Skeletal muscle tissue (tissue), 4 donors: ENCODE data around the gene ROGDI. TPM values are rescaled to one million over a fixed set of nuclear protein-coding genes. Genes with fewer than 3 reads are reported as not detected.

Source experiments
- H3K27ac ChIP-seq: one replicate; pipeline ENCODE4 v1.7.0; 2013; ENCODE audit warnings: mild to moderate bottlenecking, low read depth, low read length, inconsistent platforms
- H3K27me3 ChIP-seq, 3 donors: one replicate each; pipeline ENCODE4 v1.7.0; 2013; ENCODE audit warnings: low read length in 3 of 3; ENCODE audit not compliant: control insufficient read depth in 3 of 3, insufficient read depth in 3 of 3
- H3K36me3 ChIP-seq, 3 donors: one replicate each; pipeline ENCODE4 v1.7.0; 2013; ENCODE audit warnings: low read length in 3 of 3; ENCODE audit not compliant: control insufficient read depth in 3 of 3, insufficient read depth in 3 of 3
- H3K4me1 ChIP-seq, 3 donors: one replicate each; pipeline ENCODE4 v1.7.0; 2013; ENCODE audit warnings: low read length in 3 of 3, mild to moderate bottlenecking in 3 of 3; ENCODE audit not compliant: control insufficient read depth in 3 of 3, insufficient read depth in 3 of 3
- H3K4me3 ChIP-seq, 3 donors: one replicate each; pipeline ENCODE4 v1.7.0; 2013; ENCODE audit warnings: low read length in 3 of 3
- H3K9ac ChIP-seq, 3 donors: one replicate each; pipeline ENCODE4 v1.7.0; 2013; ENCODE audit warnings: low read length in 3 of 3, mild to moderate bottlenecking in 3 of 3, moderate library complexity in 2 of 3, low read depth in 1 of 3
- H3K9me3 ChIP-seq, 3 donors: one replicate each; pipeline ENCODE4 v1.7.0; 2013; ENCODE audit warnings: low read length in 3 of 3; ENCODE audit not compliant: control insufficient read depth in 3 of 3
- total RNA-seq: library from RNA; depleted of rRNA; stranded (reverse); fragments of >200 nt; gene quantifications from one replicate; pipeline ENCODE4 v1.2.3, GENCODE V29; 2014
- donor health status: Osteomylitis.

Gene ROGDI
- total RNA-seq, 1 donor from 2014 or later, result 13.0 TPM

DNA sequence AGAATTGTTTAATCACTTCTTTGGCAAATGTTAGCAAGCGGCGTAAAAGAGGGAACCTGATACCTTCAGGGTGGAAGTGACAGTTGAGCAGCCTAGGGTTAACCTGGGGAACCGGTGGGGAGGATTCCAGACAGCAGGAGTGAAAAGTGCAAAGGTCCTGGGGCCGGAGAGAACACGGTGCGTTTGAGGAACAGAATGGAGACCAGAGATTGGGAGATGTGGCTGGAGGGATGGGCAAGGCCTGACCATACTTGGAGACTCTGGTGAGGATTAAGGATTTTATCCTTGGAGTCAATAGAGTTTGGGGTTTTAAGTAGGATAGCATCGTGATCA is 33.2 kb downstream of the ROGDI start:
- H3K9me3 ChIP-seq, result no peaks in the 10 kb centered on the region
- H3K4me3 ChIP-seq, result peak overlapping the region; percentile 79 to 87 (median 83)
- peak overlapping the region in 2 of 3 donors; percentile 58 to 84 for H3K9ac ChIP-seq
- H3K36me3 ChIP-seq, result peaks cover 6 to 10% (median 6%) of the 10 kb centered on the region in 3 donors
- H3K4me1 ChIP-seq, result peaks cover 25 to 36% (median 28%) of the 10 kb centered on the region in 3 donors
- peak overlapping the region; percentile 80 for H3K27ac ChIP-seq
- no peaks in the 10 kb centered on the region for H3K27me3 ChIP-seq

GRCh38 chr16:4768549-4769305 is 33.7 kb downstream of the ROGDI start:
- Histone ChIP-seq H3K36me3 (peaks cover 10 to 15% (median 10%) of the 10 kb centered on the region in 3 donors), H3K4me3 (peak overlapping the region; percentile 79 to 87 (median 83)), H3K4me1 (peaks cover 25 to 36% (median 28%) of the 10 kb centered on the region in 3 donors), H3K27ac (peak overlapping the region; percentile 80), H3K9ac (peak overlapping the region; percentile 69 to 84 (median 73)), H3K9me3 (no peaks in the 10 kb centered on the region), H3K27me3 (no peaks in the 10 kb centered on the region)

DNA sequence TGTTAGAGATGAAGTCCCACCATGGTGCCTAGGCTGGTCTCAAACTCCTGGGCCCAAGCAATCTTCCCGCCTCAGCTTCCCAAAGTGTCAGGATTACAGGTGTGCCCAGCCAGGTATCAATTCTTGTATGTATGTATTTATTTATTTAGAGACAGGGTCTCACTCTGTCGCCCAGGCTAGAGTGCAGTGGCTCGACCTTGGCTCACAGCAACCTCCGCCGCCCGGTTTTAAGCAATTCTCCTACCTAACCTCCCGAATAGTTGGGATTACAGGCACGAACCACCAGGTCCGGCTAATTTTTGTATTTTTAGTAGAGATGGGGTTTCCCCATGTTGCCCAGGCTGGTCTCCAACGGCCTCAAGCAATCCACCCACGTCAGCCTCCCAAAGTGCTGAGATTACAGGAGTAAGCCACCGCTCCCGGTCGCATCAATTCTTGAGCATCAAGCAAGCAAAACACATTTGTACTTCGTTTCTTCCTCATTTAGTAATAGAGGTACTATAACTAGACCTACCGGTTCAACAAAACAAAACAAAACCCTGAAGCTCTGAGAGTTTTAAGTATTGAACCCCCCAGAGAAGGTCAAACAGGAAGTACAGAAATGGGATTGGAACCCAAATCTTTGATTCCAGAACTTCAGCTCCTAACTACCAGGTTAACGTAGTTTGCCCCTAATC is 34.4 kb downstream of the ROGDI start:
- H3K27me3 ChIP-seq, result no peaks in the 10 kb centered on the region
- peak overlapping the region; percentile 69 to 84 (median 73) for H3K9ac ChIP-seq
- H3K9me3 ChIP-seq, result no peaks in the 10 kb centered on the region
- peak overlapping the region; percentile 79 to 87 (median 83) for H3K4me3 ChIP-seq
- H3K36me3 ChIP-seq, result peaks cover 14 to 20% (median 15%) of the 10 kb centered on the region in 3 donors
- peak overlapping the region; percentile 80 for H3K27ac ChIP-seq
- peaks cover 25 to 36% (median 28%) of the 10 kb centered on the region in 3 donors for H3K4me1 ChIP-seq

GRCh38 chr16:4766875-4767628 is 35.4 kb downstream of the ROGDI start, which contains the start of gene ZNF500:
Gene ZNF500 (minus strand): TSS chr16:4767162. CDS start chr16:4765978, 1,184 bp downstream.
- peak within 1 kb of the TSS; percentile 87 to 98 (median 89) for H3K9ac ChIP-seq
- H3K27me3 ChIP-seq, result no peaks in the 10 kb centered on the region
- peaks cover 20 to 25% (median 24%) of the 10 kb centered on the region in 3 donors for H3K36me3 ChIP-seq
- H3K4me3 ChIP-seq, result peak within 1 kb of the TSS; percentile 80 to 87 (median 85)
- peak within 1 kb of the TSS; percentile 80 for H3K27ac ChIP-seq
- peaks cover 25 to 36% (median 28%) of the 10 kb centered on the region in 3 donors for H3K4me1 ChIP-seq
- no peaks in the 10 kb centered on the region for H3K9me3 ChIP-seq

- peak overlapping the region; percentile 80 to 86 (median 85) for H3K4me3 ChIP-seq
- peak overlapping the region; percentile 87 to 98 (median 89) for H3K9ac ChIP-seq
- H3K9me3 ChIP-seq, result no peaks in the 10 kb centered on the region
- H3K27ac ChIP-seq, result peak overlapping the region; percentile 2
- H3K36me3 ChIP-seq, result peaks cover 24 to 32% (median 31%) of the 10 kb centered on the region in 3 donors
- no peaks in the 10 kb centered on the region for H3K27me3 ChIP-seq
- H3K4me1 ChIP-seq, result peaks cover 25 to 36% (median 28%) of the 10 kb centered on the region in 3 donors
Measured at GRCh38 chr16:4765511-4766474, 36.6 kb downstream of the ROGDI start.

DNA sequence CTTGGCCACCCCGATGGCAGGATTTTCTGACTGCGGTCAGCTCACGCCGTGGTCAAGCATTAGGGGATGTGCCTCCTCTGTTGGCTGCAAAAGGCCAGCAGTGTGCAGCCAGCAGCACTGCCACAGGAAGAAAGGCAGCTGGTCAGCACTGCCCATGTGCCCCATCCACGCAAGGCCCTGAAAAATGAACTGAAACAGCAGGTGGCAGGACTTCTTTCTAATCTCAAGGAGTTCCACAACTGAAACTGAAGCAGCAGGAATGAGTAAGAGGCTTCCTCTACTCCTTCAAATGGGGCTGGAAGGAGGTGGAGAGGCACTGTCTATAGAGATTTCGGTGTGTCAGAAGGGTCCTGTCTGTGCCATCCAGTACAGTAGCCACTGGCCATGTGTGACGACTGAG is 38.6 kb downstream of the ROGDI start:
- H3K36me3 ChIP-seq, result peaks cover 40 to 50% (median 50%) of the 10 kb centered on the region in 3 donors
- H3K4me1 ChIP-seq, result peaks cover 21 to 30% (median 23%) of the 10 kb centered on the region in 3 donors
- no peak overlapping the region for H3K4me3 ChIP-seq
- H3K9ac ChIP-seq, result no peak overlapping the region
- H3K27me3 ChIP-seq, result no peaks in the 10 kb centered on the region
- no peak overlapping the region for H3K27ac ChIP-seq
- H3K9me3 ChIP-seq, result no peaks in the 10 kb centered on the region

GRCh38 chr16:4762205-4762604 is 40.2 kb downstream of the ROGDI start:
- no peak overlapping the region for H3K4me3 ChIP-seq
- no peak overlapping the region for H3K27ac ChIP-seq
- no peaks in the 10 kb centered on the region for H3K27me3 ChIP-seq
- no peak overlapping the region for H3K9ac ChIP-seq
- H3K36me3 ChIP-seq, result peaks cover 48 to 60% (median 58%) of the 10 kb centered on the region in 3 donors
- peaks cover 16 to 20% (median 18%) of the 10 kb centered on the region in 3 donors for H3K4me1 ChIP-seq
- H3K9me3 ChIP-seq, result no peaks in the 10 kb centered on the region

DNA sequence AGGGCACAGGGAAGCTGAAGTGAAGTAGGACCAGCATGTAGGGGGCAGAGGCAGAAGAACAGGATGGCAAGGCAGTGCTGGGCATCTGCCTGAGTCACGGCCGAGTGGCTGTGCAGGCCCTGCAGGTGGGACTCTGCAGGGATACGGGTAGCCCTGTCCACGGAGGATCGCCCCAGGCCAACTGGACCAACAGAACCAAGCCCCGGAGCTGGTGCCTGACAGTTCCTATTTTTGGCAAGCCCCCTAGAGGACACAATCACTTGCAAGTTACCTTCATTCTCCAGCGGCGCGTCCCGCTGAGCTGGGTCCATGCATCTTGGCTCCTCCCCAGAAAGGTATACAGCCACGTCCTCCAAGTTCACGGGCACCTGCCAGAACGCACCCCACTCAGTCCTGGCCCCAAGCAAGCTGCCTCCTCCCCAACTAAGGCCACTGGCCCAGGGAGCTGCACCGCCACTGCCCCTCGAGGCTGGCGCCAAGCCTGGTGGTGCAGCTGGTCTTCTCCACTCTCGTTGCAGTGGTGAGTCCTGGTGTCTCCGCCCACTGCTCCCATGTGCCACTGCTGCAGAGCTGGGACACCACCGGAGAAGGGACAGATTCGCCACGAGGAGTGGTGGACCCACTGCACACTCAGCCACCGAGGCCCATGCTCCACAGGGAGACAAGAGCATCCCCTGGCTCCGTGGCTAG is 42.1 kb downstream of the ROGDI start:
- Histone ChIP-seq H3K4me1 (peaks cover 2 to 7% (median 5%) of the 10 kb centered on the region in 3 donors), H3K9ac (no peak overlapping the region), H3K36me3 (peaks cover 49 to 67% (median 62%) of the 10 kb centered on the region in 3 donors), H3K9me3 (no peaks in the 10 kb centered on the region), H3K27ac (no peak overlapping the region), H3K27me3 (no peaks in the 10 kb centered on the region), H3K4me3 (no peak overlapping the region)
